Colonic mucosa (tissue), 4 donors: ENCODE measurements around the gene ZFP36L2. TPM values are rescaled to one million over a fixed set of nuclear protein-coding genes. Genes with fewer than 3 reads are reported as not detected.
A peak's percentile ranks its signal among the peaks of the same experiment; 100 is the strongest.

ENCODE experiments used
- DNase-seq: peaks from one replicate; pipeline ENCODE4 v3.0.0-alpha.2; 2020
- H3K27ac ChIP-seq: fragments of 200-600 bp; one replicate; pipeline ENCODE4 v1.8.0; 2021
- H3K27me3 ChIP-seq: fragments of 200-600 bp; one replicate; pipeline ENCODE4 v1.8.0; 2021
- H3K36me3 ChIP-seq: fragments of 200-600 bp; one replicate; pipeline ENCODE4 v1.8.0; 2021
- H3K4me1 ChIP-seq: fragments of 200-600 bp; one replicate; pipeline ENCODE4 v1.8.0; 2021; ENCODE audit warnings: mild to moderate bottlenecking
- H3K4me3 ChIP-seq: fragments of 200-600 bp; one replicate; pipeline ENCODE4 v1.8.0; 2021
- H3K9ac ChIP-seq, 2 donors: one replicate each; pipeline ENCODE4 v1.7.0; 2013; ENCODE audit warnings: control low read depth in 2 of 2, low read depth in 2 of 2, low read length in 2 of 2
- H3K9me3 ChIP-seq: fragments of 200-600 bp; one replicate; pipeline ENCODE4 v1.8.0; 2021
- CTCF ChIP-seq: fragments of 200-600 bp; IDR thresholded peaks from one replicate; pipeline ENCODE4 v1.8.0; 2022; ENCODE audit warnings: antibody characterized with exemption, mild to moderate bottlenecking
- intact Hi-C: fragments of 100-400 bp; cut with DNase I; formaldehyde crosslinking; loops from one replicate; pipeline ENCODE4 v1.14.1; 2022
- total RNA-seq, 2 donors: library from RNA; stranded (reverse); fragmentation: NEBNext Ultra II Directional in 1 of 2; extraction: Animal tissue kit (Norgen Biotek cat#: 25700) in 1 of 2; gene quantifications; one replicate each; pipeline ENCODE4 v1.2.1, GENCODE V29; 2021
- donor health status: healthy.
- donor health status: DM: no; HTN: no; CAD: no.
- donor health status: DM: no; HTN: no; CAD: no.

Gene ZFP36L2
- total RNA-seq, 2 donors from 2014 or later = 166 to 205 TPM

GRCh38 chr2:43238813-43239212 is 12.4 kb upstream of the ZFP36L2 start:
- H3K9me3 ChIP-seq = no peaks in the 10 kb centered on the region
- no peak for TF ChIP-seq CTCF
- no peaks in the 10 kb centered on the region for H3K36me3 ChIP-seq
- no peak overlapping the region for H3K27ac ChIP-seq
- intact Hi-C loops = loop anchor here (10.0 kb wide), 1 partner anchor 384 kb away; no protein-coding TSS in a partner anchor
- no peak overlapping the region for H3K9ac ChIP-seq
- no peaks in the 10 kb centered on the region for H3K4me1 ChIP-seq
- H3K27me3 ChIP-seq = no peaks in the 10 kb centered on the region
- H3K4me3 ChIP-seq = no peak overlapping the region
- DNase-seq = no peak

GRCh38 chr2:43238176-43238575 is 11.8 kb upstream of the ZFP36L2 start:
- Histone ChIP-seq H3K4me3 (no peak overlapping the region), H3K4me1 (no peaks in the 10 kb centered on the region), H3K27ac (no peak overlapping the region), H3K9ac (no peak overlapping the region), H3K36me3 (no peaks in the 10 kb centered on the region), H3K27me3 (no peaks in the 10 kb centered on the region), H3K9me3 (no peaks in the 10 kb centered on the region)
- DNase-seq = no peak
- TF ChIP-seq CTCF = no peak
- intact Hi-C loops = loop anchor here (10.0 kb wide), 1 partner anchor 383 kb away; no protein-coding TSS in a partner anchor

- H3K9ac ChIP-seq = no peak overlapping the region
- no peaks in the 10 kb centered on the region for H3K9me3 ChIP-seq
- no peak for TF ChIP-seq CTCF
- no peak overlapping the region for H3K4me3 ChIP-seq
- no peak for DNase-seq
- H3K27me3 ChIP-seq = no peaks in the 10 kb centered on the region
- H3K4me1 ChIP-seq = peaks cover 8% of the 10 kb centered on the region
- no peak overlapping the region for H3K27ac ChIP-seq
- H3K36me3 ChIP-seq = no peaks in the 10 kb centered on the region
- intact Hi-C loops = loop anchor here (5.0 to 10.0 kb wide), 2 partner anchors 254 to 379 kb away; no protein-coding TSS in a partner anchor
Observed at GRCh38 chr2:43233218-43234212, 7.1 kb upstream of the ZFP36L2 start.

- no peak overlapping the region for H3K9ac ChIP-seq
- H3K27ac ChIP-seq = no peak overlapping the region
- H3K9me3 ChIP-seq = no peaks in the 10 kb centered on the region
- no peak overlapping the region for H3K4me3 ChIP-seq
- H3K36me3 ChIP-seq = no peaks in the 10 kb centered on the region
- no peak for DNase-seq
- H3K4me1 ChIP-seq = peaks cover 14% of the 10 kb centered on the region
- no peak for TF ChIP-seq CTCF
- no peaks in the 10 kb centered on the region for H3K27me3 ChIP-seq
- intact Hi-C loops = loop anchor here (5.0 to 10.0 kb wide), 2 partner anchors 256 to 376 kb away; no protein-coding TSS in a partner anchor
Observed at GRCh38 chr2:43230951-43231827, 4.8 kb upstream of the ZFP36L2 start.

- Histone ChIP-seq H3K27me3 (no peaks in the 10 kb centered on the region), H3K9ac (no peak overlapping the region), H3K9me3 (no peaks in the 10 kb centered on the region), H3K36me3 (no peaks in the 10 kb centered on the region), H3K4me3 (no peak overlapping the region), H3K4me1 (peaks cover 14% of the 10 kb centered on the region), H3K27ac (peak overlapping the region; percentile 4)
- TF ChIP-seq CTCF = no peak
- peak; percentile 35 for DNase-seq
- intact Hi-C loops = loop anchor here (5.0 to 10.0 kb wide), 2 partner anchors 257 to 376 kb away; no protein-coding TSS in a partner anchor
Observed at GRCh38 chr2:43230351-43230885, 4.0 kb upstream of the ZFP36L2 start.
